Muscle layer of colon (tissue), 2 donors: ENCODE results near the gene ANAPC13.

Source experiments
- H3K27ac ChIP-seq: one replicate; pipeline ENCODE4 v1.7.0; 2013; ENCODE audit warnings: low read depth, mild to moderate bottlenecking, low read length, moderate library complexity
- H3K27me3 ChIP-seq, 2 donors: one replicate each; pipeline ENCODE4 v1.7.0; 2013; ENCODE audit warnings: low read length in 2 of 2, mild to moderate bottlenecking in 2 of 2; ENCODE audit not compliant: insufficient read depth in 2 of 2, control insufficient read depth in 1 of 2
- H3K36me3 ChIP-seq: one replicate; pipeline ENCODE4 v1.7.0; 2013; ENCODE audit warnings: mild to moderate bottlenecking, low read length; ENCODE audit not compliant: insufficient read depth
- H3K4me1 ChIP-seq: one replicate; pipeline ENCODE4 v1.7.0; 2013; ENCODE audit warnings: mild to moderate bottlenecking, low read length; ENCODE audit not compliant: insufficient read depth
- H3K4me3 ChIP-seq, 2 donors: one replicate each; pipeline ENCODE4 v1.7.0; 2013; ENCODE audit warnings: low read length in 2 of 2, low read depth in 1 of 2, mild to moderate bottlenecking in 1 of 2, moderate library complexity in 1 of 2
- H3K9ac ChIP-seq: one replicate; pipeline ENCODE4 v1.7.0; 2013; ENCODE audit warnings: low read length
- H3K9me3 ChIP-seq: one replicate; pipeline ENCODE4 v1.7.0; 2013; ENCODE audit warnings: mild to moderate bottlenecking, low read length
- donor health status: abdominal sarcoma.
- donor health status: Adenocarcinoma of cecum.

ANAPC13 gene

DNA sequence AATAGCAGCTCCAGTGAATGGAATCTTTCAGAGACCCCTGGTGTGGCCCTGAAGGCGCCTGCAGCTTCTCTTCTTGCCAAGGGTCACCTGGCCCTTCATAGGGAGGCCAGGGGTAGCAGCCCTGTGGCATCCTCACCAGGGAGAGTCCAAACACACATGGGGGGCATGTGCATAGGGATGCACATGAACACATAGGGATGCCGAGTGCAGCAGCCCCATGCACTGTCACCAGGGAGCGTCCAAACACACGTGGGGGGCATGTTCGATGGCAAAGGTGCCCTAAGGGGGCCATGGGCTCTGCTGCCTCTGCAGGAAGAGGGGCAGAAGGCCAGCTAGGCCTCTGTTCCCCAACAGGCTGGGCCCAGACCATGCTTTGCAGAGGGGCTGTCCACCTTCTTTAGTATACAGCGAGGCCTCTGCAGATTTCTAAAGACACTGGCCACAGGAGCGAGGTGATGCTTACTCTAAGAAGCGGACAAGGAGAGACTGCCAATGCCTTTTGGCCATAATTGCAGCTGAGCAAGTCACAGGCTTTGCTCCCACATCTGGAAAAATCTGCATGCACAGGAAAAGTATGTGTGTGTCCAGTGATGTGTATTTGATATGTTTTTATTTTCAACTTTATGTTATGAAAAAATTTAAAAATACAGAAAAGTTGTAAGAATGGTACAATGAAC, 21.0 kb downstream of the ANAPC13 start:
- peak overlapping the region; percentile 35 for H3K27ac ChIP-seq
- no peak overlapping the region for H3K4me3 ChIP-seq
- peaks cover 27% of the 10 kb centered on the region for H3K4me1 ChIP-seq
- H3K27me3 ChIP-seq: no peaks in the 10 kb centered on the region
- H3K36me3 ChIP-seq: no peaks in the 10 kb centered on the region
- H3K9me3 ChIP-seq: no peaks in the 10 kb centered on the region
- no peak overlapping the region for H3K9ac ChIP-seq

DNA sequence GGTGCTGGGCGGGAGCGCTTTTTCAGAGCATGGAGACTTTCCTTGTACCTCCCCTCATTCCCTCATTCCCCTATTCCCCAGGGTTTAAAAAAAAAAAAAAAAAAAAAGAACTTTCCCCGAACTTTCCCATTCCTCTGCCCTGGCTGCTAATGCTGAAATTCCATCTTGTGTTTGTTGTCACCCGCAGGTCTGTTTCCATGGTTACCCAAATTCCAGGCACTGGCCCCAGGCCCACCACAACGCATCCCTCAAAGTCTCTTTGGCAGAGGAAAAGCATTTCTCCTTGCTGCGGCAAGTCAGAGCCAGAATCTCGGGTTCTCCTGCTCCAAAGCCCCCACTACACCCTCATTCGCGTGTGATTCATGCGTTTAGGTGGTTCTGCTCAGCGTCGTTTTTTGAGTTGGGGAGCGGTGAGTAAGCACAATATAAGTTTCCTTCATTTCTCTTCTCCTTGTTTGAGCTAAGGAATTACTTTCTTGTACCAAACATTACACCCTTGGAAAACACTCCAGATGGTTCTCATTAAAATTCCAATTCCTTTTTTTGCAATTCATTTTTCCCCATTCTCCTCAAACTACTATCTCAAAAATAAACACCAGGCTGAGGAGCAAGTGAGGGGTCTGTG, 21.6 kb downstream of the ANAPC13 start:
- Histone ChIP-seq H3K9me3 (no peaks in the 10 kb centered on the region), H3K36me3 (no peaks in the 10 kb centered on the region), H3K27ac (peak overlapping the region; percentile 40), H3K27me3 (no peaks in the 10 kb centered on the region), H3K9ac (no peak overlapping the region), H3K4me3 (no peak overlapping the region), H3K4me1 (peaks cover 27% of the 10 kb centered on the region)

DNA sequence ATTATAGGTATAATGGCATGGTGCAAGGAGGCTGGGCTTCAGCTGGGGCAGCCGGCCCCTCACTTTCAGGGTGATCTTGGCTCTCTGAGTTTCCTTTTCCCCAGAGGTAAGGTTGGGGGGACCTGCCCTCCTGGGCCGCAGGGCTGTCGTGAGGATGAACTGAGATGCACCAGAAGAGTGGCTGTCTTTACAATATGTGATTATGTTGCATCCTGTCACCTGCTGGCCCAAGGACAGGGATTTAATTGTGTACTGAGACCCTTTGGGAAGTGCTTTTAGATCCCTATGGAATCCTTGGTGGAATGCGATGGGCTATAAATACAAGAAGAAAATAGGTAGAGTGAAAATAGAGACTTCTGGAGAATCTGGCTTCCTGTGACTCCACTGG, 22.1 kb downstream of the ANAPC13 start:
- H3K27me3 ChIP-seq: no peaks in the 10 kb centered on the region
- H3K4me3 ChIP-seq: no peak overlapping the region
- H3K4me1 ChIP-seq: peaks cover 27% of the 10 kb centered on the region
- no peaks in the 10 kb centered on the region for H3K36me3 ChIP-seq
- no peaks in the 10 kb centered on the region for H3K9me3 ChIP-seq
- no peak overlapping the region for H3K9ac ChIP-seq
- peak overlapping the region; percentile 40 for H3K27ac ChIP-seq

DNA sequence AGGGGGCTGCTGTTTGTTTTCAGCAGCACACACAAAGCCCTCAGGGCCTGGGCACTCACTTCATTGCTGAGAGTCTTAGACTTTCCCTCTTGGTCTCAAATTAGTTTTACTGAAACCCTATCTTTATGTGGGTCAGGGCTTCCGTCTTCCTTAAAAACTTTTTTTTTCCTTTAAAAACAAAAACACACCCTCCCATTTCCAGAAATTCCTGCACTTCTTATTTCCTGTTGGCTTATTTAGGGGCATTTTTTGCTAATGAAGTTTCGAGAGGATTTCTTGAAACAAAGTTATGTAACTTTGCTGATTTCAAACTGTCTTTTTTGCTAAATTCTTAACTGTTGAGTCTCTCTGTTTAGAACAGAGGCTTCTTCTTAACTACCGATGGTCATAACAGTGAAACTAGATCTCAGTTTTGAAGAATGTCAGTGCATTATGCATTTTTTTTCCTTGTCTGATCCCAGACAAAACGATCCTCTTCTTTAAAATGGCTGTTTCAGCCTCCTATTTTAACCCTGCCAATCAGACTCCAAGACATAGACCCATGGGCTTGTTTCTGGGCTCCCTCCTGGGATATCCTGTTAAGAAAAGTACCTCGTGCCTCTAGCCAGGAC, 23.3 kb downstream of the ANAPC13 start:
- peak overlapping the region; percentile 30 for H3K27ac ChIP-seq
- H3K9me3 ChIP-seq: no peaks in the 10 kb centered on the region
- H3K4me1 ChIP-seq: peaks cover 27% of the 10 kb centered on the region
- peak overlapping the region in 1 of 2 donors; percentile 9 for H3K4me3 ChIP-seq
- no peaks in the 10 kb centered on the region for H3K27me3 ChIP-seq
- H3K9ac ChIP-seq: no peak overlapping the region
- no peaks in the 10 kb centered on the region for H3K36me3 ChIP-seq

DNA sequence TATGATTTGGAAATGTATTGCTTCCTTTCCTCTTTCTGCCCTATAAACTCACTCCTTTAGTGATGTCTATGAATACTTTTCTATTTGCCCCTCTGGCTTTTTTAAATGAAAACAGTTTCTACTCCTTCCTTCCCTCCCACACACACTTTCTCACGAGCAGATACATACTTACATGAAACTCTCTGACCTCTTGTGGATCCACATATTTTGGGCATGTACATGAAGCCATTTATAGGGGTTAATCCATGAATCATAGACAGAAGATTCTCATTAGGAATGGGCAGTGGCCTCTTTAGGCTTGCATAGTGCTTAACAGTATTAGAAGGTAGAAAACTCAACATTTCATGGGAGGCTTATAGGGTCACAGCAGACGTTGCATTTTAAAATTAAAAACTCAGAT, 24.8 kb downstream of the ANAPC13 start:
- H3K9ac ChIP-seq: no peak overlapping the region
- no peaks in the 10 kb centered on the region for H3K27me3 ChIP-seq
- H3K4me1 ChIP-seq: peaks cover 27% of the 10 kb centered on the region
- no peaks in the 10 kb centered on the region for H3K36me3 ChIP-seq
- H3K4me3 ChIP-seq: no peak overlapping the region
- no peaks in the 10 kb centered on the region for H3K9me3 ChIP-seq
- H3K27ac ChIP-seq: no peak overlapping the region

DNA sequence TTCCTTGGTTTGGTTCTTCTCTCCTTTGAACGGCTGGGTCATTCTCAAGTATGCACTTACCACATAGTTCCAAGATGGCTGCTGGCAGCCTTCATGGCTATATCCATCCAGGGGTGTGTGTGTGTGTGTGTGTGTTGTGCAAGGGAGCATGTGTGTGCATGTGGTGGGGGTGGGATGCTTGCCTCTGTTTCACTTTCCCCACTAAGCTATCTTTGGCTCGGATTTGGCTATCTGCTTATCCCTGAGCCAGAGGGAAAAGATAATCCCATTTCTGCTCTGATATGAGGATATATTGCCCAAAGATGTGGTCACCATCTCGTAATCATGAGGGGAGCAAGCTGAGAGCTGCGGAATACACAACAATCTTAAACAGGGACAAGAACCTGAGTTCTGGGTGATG, 26.2 kb downstream of the ANAPC13 start:
- Histone ChIP-seq H3K27me3 (no peaks in the 10 kb centered on the region), H3K9me3 (no peaks in the 10 kb centered on the region), H3K4me3 (no peak overlapping the region), H3K4me1 (peaks cover 16% of the 10 kb centered on the region), H3K36me3 (no peaks in the 10 kb centered on the region), H3K27ac (no peak overlapping the region), H3K9ac (no peak overlapping the region)

DNA sequence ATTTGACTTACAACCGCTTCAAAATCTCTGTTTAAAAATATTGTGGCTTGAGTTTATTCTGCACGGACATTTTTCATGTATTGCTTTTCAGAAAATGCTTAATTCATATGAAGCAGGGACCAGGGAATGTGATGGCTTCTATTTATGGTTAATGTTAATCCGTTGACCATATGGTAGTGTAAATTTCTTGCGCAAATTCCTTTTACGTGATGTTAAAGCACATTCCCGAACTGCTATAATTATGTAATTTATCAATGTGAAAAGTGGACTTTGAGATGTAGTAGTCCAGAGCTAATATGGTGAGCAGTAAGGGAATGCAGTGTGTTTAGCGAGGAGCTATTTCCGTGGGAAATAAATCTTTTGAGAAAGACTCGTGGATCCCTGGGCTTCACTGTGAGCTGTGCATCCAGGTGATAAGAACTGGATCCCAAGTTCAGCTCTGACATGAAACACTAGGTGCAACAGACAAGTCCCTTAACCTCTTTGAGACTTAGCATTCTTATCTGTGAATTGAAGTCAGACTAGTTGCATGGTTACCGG, 27.3 kb downstream of the ANAPC13 start:
- no peak overlapping the region for H3K27ac ChIP-seq
- H3K4me3 ChIP-seq: no peak overlapping the region
- no peaks in the 10 kb centered on the region for H3K27me3 ChIP-seq
- H3K9me3 ChIP-seq: no peaks in the 10 kb centered on the region
- H3K36me3 ChIP-seq: no peaks in the 10 kb centered on the region
- no peak overlapping the region for H3K9ac ChIP-seq
- H3K4me1 ChIP-seq: peaks cover 9% of the 10 kb centered on the region

DNA sequence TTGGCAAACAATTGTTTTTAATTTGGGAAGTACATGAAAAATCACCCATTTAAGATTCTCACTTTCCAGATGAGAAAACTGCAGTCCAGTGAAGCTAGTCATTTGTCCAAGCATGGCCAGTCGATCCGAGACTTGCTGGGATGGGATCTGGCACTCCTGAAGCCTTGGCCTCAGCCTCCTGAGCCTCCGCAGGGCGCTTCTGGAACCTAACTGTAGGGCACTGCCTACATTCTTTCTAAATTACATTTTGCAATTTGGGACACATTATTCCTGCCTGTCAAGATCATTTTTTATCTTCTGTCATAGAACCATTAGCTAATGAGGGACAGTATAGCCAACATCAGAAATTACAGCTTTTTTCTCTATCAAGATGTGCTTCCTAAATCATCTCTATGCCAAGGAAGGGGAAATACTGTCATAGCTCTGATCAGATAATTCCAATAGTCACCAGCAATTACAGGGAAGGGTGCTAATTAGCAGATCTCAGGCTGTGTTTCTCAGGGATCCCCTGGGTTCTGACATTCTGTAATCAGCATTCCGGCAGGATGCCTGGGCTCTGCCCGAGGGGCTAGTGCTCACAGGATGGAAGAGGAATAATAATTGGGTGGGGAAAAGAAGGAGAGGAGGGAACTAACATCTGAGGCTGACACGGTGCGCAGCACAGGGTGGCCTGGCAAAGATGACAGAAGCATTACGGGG, 28.3 kb downstream of the ANAPC13 start:
- no peak overlapping the region for H3K4me3 ChIP-seq
- no peaks in the 10 kb centered on the region for H3K27me3 ChIP-seq
- no peaks in the 10 kb centered on the region for H3K36me3 ChIP-seq
- H3K4me1 ChIP-seq: no peaks in the 10 kb centered on the region
- H3K27ac ChIP-seq: no peak overlapping the region
- H3K9ac ChIP-seq: no peak overlapping the region
- no peaks in the 10 kb centered on the region for H3K9me3 ChIP-seq

DNA sequence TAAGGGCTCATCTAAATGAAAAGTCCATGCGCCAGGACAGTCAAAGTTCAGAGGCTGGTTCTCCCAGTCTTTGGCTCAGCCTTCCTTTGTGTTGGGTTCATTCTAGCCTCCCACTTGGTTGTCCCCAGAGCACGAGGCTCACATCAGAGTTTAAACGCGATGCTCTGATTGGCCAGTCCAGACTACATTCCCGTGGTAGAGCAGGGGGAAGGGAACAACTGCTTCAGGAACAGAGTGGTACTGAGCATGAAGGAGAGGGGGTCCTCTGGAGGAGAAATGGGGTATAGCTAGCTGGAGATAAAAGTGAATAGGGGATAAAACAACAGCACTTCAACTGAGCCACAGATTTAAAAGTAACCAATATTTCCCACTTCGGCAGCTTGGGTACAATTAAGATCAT, 32.2 kb downstream of the ANAPC13 start:
- Histone ChIP-seq H3K9ac (no peak overlapping the region), H3K27me3 (no peaks in the 10 kb centered on the region), H3K9me3 (no peaks in the 10 kb centered on the region), H3K4me3 (no peak overlapping the region), H3K36me3 (no peaks in the 10 kb centered on the region), H3K4me1 (no peaks in the 10 kb centered on the region), H3K27ac (no peak overlapping the region)

DNA sequence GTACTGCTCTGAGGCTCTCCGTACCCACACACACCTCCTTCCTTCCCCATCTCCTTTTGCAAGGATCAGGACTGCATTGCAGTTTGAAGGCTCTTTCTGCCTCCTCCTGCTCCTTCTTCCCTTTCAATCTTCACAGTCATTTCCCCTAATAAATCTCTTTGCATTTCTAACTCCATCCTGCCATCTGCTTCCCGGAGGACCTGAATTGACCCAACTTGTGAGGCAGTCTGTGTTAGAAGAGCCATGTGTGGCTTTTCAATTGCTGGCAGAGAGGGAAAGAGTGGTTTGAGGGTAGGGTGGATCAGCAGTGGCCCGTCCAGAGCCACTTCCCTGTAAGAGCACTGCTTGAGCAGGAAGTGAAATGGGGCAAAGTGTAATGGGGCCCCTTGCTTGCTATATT, 35.8 kb downstream of the ANAPC13 start:
- no peak overlapping the region for H3K9ac ChIP-seq
- H3K36me3 ChIP-seq: no peaks in the 10 kb centered on the region
- H3K27ac ChIP-seq: no peak overlapping the region
- H3K27me3 ChIP-seq: no peaks in the 10 kb centered on the region
- H3K4me1 ChIP-seq: peaks cover 9% of the 10 kb centered on the region
- H3K4me3 ChIP-seq: no peak overlapping the region
- no peaks in the 10 kb centered on the region for H3K9me3 ChIP-seq

DNA sequence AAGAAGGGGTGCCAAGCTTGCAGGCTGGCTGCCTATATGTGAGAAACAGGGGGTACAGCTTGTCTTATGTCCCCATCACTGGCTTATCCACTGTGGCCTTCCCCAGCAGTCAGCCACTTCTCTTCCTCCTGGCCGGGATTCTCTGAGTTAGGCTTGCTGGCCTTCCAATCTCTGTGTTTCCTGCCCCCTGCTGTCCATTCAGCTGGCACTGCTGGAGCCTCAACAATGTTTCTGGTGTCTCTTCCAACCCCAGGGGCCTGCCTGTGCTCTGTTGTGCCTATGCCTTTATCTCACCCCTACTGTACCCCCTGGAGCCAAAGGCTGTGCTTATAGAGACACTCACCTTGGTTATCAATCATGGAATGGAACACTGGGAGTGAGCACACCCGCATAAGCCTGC, 36.5 kb downstream of the ANAPC13 start:
- H3K36me3 ChIP-seq: no peaks in the 10 kb centered on the region
- H3K9ac ChIP-seq: no peak overlapping the region
- no peaks in the 10 kb centered on the region for H3K9me3 ChIP-seq
- H3K4me1 ChIP-seq: peaks cover 9% of the 10 kb centered on the region
- H3K27ac ChIP-seq: no peak overlapping the region
- no peak overlapping the region for H3K4me3 ChIP-seq
- H3K27me3 ChIP-seq: no peaks in the 10 kb centered on the region
